Measurements from ENCODE around the gene ANGPTL4.

ANGPTL4 gene

DNA sequence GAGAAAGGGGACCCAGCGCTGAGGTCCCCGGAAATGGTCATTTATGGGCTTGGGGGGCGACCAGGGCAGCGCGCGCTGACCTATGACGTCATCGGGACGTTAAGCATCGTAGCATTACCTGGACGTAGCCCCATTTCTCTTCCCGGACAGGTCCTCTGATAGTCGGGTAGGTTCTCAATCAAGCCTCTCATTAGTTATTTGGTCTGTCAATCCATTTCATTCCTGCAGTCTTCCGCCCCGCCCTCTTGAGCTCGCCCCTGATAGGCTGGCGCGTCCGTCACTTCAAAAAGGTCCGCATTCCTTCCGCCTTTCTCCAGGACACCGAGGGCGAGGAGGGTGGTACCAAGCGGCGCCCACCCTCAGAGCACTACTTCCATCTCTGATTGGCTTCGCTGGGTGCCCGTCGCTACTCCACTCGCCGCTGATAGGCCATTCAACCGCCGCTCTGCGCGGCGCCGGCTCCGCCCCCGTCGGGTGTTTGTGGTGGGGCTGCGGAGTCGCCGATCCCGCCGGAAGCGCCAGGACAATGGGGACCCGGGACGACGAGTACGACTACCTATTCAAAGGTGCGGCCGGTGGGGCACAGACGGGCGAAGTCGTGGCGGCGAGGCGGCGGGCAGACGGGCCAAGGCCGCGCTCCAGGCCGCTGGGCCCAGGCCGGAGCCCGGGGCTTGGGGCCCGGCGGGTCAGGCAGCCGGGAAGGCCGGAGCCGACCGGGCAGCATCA, 26.1 kb downstream of the ANGPTL4 start, which contains the start of gene RAB11B:
TSS of gene RAB11B (plus strand) at position 470 of the 726 bp plus-strand sequence. CDS start at position 527, 57 bp downstream.
- TF ChIP-seq TCF12 (IDR thresholded peaks at IDR 0.05; ENCODE audit: low read depth), result no peak
- TF ChIP-seq, protein P1, sequence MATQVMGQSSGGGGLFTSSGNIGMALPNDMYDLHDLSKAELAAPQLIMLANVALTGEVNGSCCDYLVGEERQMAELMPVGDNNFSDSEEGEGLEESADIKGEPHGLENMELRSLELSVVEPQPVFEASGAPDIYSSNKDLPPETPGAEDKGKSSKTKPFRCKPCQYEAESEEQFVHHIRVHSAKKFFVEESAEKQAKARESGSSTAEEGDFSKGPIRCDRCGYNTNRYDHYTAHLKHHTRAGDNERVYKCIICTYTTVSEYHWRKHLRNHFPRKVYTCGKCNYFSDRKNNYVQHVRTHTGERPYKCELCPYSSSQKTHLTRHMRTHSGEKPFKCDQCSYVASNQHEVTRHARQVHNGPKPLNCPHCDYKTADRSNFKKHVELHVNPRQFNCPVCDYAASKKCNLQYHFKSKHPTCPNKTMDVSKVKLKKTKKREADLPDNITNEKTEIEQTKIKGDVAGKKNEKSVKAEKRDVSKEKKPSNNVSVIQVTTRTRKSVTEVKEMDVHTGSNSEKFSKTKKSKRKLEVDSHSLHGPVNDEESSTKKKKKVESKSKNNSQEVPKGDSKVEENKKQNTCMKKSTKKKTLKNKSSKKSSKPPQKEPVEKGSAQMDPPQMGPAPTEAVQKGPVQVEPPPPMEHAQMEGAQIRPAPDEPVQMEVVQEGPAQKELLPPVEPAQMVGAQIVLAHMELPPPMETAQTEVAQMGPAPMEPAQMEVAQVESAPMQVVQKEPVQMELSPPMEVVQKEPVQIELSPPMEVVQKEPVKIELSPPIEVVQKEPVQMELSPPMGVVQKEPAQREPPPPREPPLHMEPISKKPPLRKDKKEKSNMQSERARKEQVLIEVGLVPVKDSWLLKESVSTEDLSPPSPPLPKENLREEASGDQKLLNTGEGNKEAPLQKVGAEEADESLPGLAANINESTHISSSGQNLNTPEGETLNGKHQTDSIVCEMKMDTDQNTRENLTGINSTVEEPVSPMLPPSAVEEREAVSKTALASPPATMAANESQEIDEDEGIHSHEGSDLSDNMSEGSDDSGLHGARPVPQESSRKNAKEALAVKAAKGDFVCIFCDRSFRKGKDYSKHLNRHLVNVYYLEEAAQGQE (IDR thresholded peaks at IDR 0.05; ENCODE audit: low read depth), result no peak
- no peak for TF ChIP-seq CEBPB (IDR thresholded peaks at IDR 0.05)
- TF ChIP-seq TAF1 (IDR thresholded peaks at IDR 0.05; ENCODE audit: low read depth), result 0 out of 2 replicates have a peak, but pooled peaks have one; percentile 65
- peak; percentile 46; the same call in 1 of the 2 replicates for TF ChIP-seq USF1 (IDR thresholded peaks at IDR 0.05)
- 0 out of 2 replicates have a peak, but pooled peaks have one; percentile 42 for TF ChIP-seq ZBTB7A (IDR thresholded peaks at IDR 0.05; ENCODE audit: low read depth)
- no peak; the same call in 1 of the 2 replicates for TF ChIP-seq EP300 (IDR thresholded peaks at IDR 0.05; ENCODE audit: borderline replicate concordance)
- peak; percentile 37; the same call in 1 of the 2 replicates for TF ChIP-seq EGR1 (IDR thresholded peaks at IDR 0.05)
- peak; percentile 98 for TF ChIP-seq CREB1 (IDR thresholded peaks at IDR 0.05; ENCODE audit: low read depth)
- TF ChIP-seq NFIC (IDR thresholded peaks at IDR 0.05), result no peak
- TF ChIP-seq FOXM1 (IDR thresholded peaks at IDR 0.05; ENCODE audit: borderline replicate concordance, low read depth), result 0 out of 2 replicates have a peak, but pooled peaks have one; percentile 23
- TF ChIP-seq TEAD4 (IDR thresholded peaks at IDR 0.05), result peak; percentile 76
- TF ChIP-seq MAX (IDR thresholded peaks at IDR 0.05), result peak; percentile 26; the same call in 1 of the 2 replicates
- TF ChIP-seq RAD21 (IDR thresholded peaks at IDR 0.05; ENCODE audit: low read depth), result no peak
- TF ChIP-seq YY1 (IDR thresholded peaks at IDR 0.05; ENCODE audit: low read depth), result no peak

GRCh38 chr19:8390617-8390981, 26.6 kb downstream of the ANGPTL4 start:
- TF ChIP-seq MAX (IDR thresholded peaks at IDR 0.05) (no peak), CEBPB (IDR thresholded peaks at IDR 0.05) (no peak), TCF12 (IDR thresholded peaks at IDR 0.05; ENCODE audit: low read depth) (no peak)

DNA sequence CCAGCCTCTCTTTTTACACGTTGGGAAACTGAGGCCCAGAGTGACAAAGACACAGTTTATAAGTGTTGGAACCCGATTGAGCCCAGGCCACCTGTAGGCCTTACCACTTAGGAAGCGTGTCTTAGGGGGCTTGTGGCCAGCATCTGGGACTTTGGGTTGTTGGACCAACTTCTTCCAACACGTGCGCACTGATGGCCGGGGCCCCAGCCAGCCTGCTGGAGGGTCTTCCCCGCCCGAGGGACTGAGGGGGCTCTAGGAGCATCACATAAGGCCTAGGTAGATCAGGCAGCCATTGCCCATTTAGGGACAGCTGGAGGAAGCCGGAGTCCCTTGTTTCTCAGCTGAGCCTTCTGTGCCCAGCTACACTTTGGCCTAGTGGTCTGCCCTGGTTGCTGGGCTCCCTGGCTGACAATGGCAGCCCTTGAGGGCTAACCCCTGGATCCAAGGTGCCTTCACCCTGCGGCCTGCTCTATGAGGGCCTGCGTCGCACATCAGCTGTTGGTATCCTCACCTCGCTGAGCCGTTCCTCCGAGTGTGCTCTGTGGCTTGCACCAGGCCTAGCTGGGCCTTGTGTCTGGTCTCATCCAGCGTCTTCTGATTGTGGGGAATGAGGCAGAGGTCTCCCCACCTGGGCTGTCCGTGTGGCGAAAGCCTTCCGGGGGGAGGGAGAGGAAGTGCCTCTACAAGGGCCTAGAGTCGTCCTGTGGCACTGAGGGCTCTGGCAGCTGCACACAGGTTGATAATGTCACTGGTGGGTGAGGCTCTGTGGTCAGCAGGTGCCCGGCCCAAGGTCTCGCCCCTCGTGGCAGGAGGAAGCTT, 27.5 kb downstream of the ANGPTL4 start:
- TF ChIP-seq RAD21 (IDR thresholded peaks at IDR 0.05; ENCODE audit: low read depth) (no peak), NFIC (IDR thresholded peaks at IDR 0.05) (no peak), EGR1 (IDR thresholded peaks at IDR 0.05) (no peak), YY1 (IDR thresholded peaks at IDR 0.05; ENCODE audit: low read depth) (no peak), ZBTB7A (IDR thresholded peaks at IDR 0.05; ENCODE audit: low read depth) (no peak), USF1 (IDR thresholded peaks at IDR 0.05) (no peak), CEBPB (IDR thresholded peaks at IDR 0.05) (no peak), TAF1 (IDR thresholded peaks at IDR 0.05; ENCODE audit: low read depth) (no peak)

DNA sequence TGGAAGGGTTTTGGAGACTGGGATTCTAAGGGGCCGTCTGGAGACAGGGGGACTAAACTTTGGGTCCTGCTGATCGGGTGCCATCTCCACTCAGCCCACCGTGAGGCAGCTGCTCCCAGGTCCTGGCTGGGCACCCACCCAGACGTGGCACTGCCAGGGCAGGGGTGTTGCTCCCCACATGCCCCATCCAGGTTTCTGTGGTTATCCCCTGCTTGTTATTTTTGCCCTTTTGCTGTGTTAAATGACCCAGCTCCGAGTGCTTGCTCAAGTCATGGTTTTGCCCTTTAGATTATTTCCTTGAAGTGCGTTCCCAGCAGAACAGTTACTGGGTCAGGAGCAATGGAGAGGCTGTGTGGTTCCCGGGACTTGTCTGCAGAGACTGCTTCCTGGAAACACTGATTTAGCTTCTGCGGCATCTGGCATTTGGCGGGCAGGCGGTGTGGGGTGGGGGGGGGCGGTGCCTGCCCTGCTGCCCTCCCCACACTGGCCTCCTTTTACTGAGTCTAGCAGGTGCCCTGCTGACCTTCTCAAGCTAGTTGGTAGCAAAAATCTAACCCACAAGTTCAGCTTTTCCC, 28.1 kb downstream of the ANGPTL4 start:
- TF ChIP-seq FOXM1 (IDR thresholded peaks at IDR 0.05; ENCODE audit: borderline replicate concordance, low read depth), result no peak
- TF ChIP-seq, protein P1 (IDR thresholded peaks at IDR 0.05; ENCODE audit: low read depth), result no peak
- TF ChIP-seq EGR1 (IDR thresholded peaks at IDR 0.05), result no peak
- no peak for TF ChIP-seq USF1 (IDR thresholded peaks at IDR 0.05)
- no peak for TF ChIP-seq CREB1 (IDR thresholded peaks at IDR 0.05; ENCODE audit: low read depth)
- TF ChIP-seq TEAD4 (IDR thresholded peaks at IDR 0.05), result no peak
- TF ChIP-seq RAD21 (IDR thresholded peaks at IDR 0.05; ENCODE audit: low read depth), result no peak
- no peak for TF ChIP-seq ZBTB7A (IDR thresholded peaks at IDR 0.05; ENCODE audit: low read depth)
- TF ChIP-seq TCF12 (IDR thresholded peaks at IDR 0.05; ENCODE audit: low read depth), result no peak
- TF ChIP-seq NFIC (IDR thresholded peaks at IDR 0.05), result no peak
- TF ChIP-seq CEBPB (IDR thresholded peaks at IDR 0.05), result no peak
- no peak for TF ChIP-seq MAX (IDR thresholded peaks at IDR 0.05)
- TF ChIP-seq EP300 (IDR thresholded peaks at IDR 0.05; ENCODE audit: borderline replicate concordance), result no peak
